NCI-H2107 treated with DMSO at 0.1 percent for 48 hours (cell line): ENCODE measurements around the gene SYCE1.

Experiments
- DNase-seq: peaks from one replicate; lab custom pipeline; 2025; ENCODE audit not compliant: unreplicated experiment; lab: John Stamatoyannopoulos, UW

Gene SYCE1

GRCh38 chr10:133515471-133515870 is 49.9 kb downstream of the SYCE1 start:
- no peak for DNase-seq

DNA sequence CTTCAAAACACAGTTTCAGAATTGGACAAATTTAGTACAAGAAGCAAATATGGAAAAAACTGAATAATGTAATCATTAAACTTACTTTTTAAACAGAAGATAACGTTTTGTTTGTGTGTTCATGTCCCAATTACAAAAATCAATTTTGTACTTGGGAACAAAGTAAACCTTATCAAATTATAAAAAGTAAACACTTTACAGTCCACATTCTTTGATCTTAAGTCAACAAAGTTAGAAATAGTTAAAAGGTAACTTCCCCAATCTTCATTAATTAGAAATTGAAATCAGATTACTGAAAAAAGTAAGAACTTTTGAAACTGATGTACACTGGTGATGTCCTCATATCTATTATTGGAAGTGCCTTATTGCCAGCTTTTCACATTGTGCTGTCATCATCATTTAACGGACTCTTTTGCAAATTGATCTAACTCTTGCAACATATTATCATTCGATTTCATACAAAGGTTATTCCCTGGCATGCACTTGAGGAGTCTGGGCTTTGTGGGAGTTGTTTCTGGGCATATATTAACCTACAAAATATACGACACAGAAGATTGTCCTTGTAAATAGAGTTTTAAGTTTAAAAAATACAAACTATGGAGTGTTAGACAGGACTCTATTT is 53.4 kb downstream of the SYCE1 start:
- no peak for DNase-seq

DNA sequence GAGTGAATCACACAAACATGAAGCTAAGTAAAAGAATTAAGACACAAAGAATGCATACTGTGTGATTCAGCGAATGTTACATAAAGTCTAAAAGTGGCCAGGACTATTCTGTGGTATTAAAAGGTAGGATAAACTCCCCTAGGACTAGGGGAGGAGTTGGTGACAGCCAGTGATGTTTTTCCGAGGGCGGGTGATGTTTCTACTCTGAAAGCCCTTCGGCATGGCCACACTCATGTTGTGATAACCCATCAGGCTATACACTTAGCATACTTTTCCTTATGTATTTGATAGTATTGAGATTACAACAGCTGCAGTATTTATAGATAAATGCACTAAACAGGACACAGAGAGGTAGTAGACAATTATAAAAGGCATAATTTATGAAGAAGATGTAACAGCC is 54.0 kb downstream of the SYCE1 start:
- DNase-seq: no peak

DNA sequence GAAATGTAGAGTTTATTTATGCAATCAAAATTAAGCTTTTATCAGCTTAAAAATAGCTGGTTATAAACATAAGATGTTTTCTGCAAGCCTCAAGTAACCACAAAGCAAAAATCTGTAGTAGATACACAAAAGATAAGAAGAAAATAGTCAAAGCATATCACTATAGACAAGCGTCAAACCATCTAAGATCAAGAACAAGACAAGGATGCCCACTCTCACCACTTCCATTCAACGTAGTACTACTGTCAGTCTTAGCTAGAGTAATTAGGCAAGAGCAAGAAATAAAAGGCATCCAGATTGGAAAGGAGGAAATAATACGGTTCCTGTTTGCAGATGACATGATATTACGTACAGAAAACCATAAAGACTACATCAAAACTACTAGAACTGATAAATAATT is 55.7 kb downstream of the SYCE1 start:
- no peak for DNase-seq
